HepG2 (cell line): ENCODE results near the gene CIROP. TPM values are rescaled to one million over a fixed set of nuclear protein-coding genes. Genes with fewer than 3 reads are reported as not detected.

Experiments
- ATM ChIP-seq: fragments of 450-650 bp; IDR thresholded peaks from 2 replicates; pipeline ENCODE4 v1.7.1; 2017; ENCODE audit warnings: mild to moderate bottlenecking, borderline replicate concordance
- CSRNP2 ChIP-seq: sonication (generic); formaldehyde crosslinking; conservative IDR thresholded peaks from 2 replicates; pipeline ENCODE4 v1.8.0; 2022; ENCODE audit warnings: low read depth, missing genetic modification reagents
- HBP1 ChIP-seq: IDR thresholded peaks from 2 replicates; pipeline ENCODE4 v1.6.1; 2016; ENCODE audit warnings: low read depth, control low read depth
- HOXA9 ChIP-seq: sonication (generic); formaldehyde crosslinking; IDR thresholded peaks from 2 replicates; pipeline ENCODE4 v1.8.1; 2022; ENCODE audit warnings: missing genetic modification reagents, mild to moderate bottlenecking, moderate library complexity, borderline replicate concordance
- IKZF1 ChIP-seq: fragments of 450-650 bp; IDR thresholded peaks from 2 replicates; pipeline ENCODE4 v1.7.1; 2016
- IRF2 ChIP-seq: IDR thresholded peaks from 2 replicates; pipeline ENCODE4 v1.6.1; 2018; ENCODE audit warnings: missing genetic modification reagents, missing compliant biosample characterization
- MAZ ChIP-seq, 2 experiments: sonication (generic) in 1 of 2; formaldehyde crosslinking in 1 of 2; IDR thresholded peaks; 2 replicates each; pipeline versions ENCODE4 v1.5.0 to v1.6.1; 2012 to 2020; ENCODE audit warnings: low read depth in 2 of 2, mild to moderate bottlenecking in 2 of 2, borderline replicate concordance in 1 of 2, improper control_type of control experiment in 1 of 2, low read length in 1 of 2, missing genetic modification reagents in 1 of 2, moderate library complexity in 1 of 2
- MYC ChIP-seq: sonication (generic); formaldehyde crosslinking; IDR thresholded peaks from 2 replicates; pipeline ENCODE4 v1.9.0; 2021; ENCODE audit warnings: missing genetic modification reagents, borderline replicate concordance
- NRL ChIP-seq: sonication (generic); formaldehyde crosslinking; IDR thresholded peaks from 2 replicates; pipeline ENCODE4 v1.5.0; 2020; ENCODE audit warnings: missing genetic modification reagents, mild to moderate bottlenecking, moderate library complexity, borderline replicate concordance
- PHF8 ChIP-seq: sonication (generic); formaldehyde crosslinking; IDR thresholded peaks from 2 replicates; pipeline ENCODE4 v1.5.0; 2020; ENCODE audit warnings: missing genetic modification reagents
- SNAI1 ChIP-seq: sonication (generic); formaldehyde crosslinking; IDR thresholded peaks from 2 replicates; pipeline ENCODE4 v1.5.0; 2020; ENCODE audit warnings: mild to moderate bottlenecking, missing genetic modification reagents, borderline replicate concordance
- TFDP1 ChIP-seq: IDR thresholded peaks from 2 replicates; pipeline ENCODE4 v1.6.1; 2016; ENCODE audit warnings: missing compliant biosample characterization, missing genetic modification reagents, borderline replicate concordance
- UBTF ChIP-seq: sonication (generic); formaldehyde crosslinking; IDR thresholded peaks from 2 replicates; pipeline ENCODE4 v1.4.0; 2020; ENCODE audit warnings: mild to moderate bottlenecking, missing genetic modification reagents
- ZNF101 ChIP-seq: sonication (generic); formaldehyde crosslinking; IDR thresholded peaks from 2 replicates; pipeline ENCODE4 v1.4.0; 2020; ENCODE audit warnings: mild to moderate bottlenecking, low read depth, missing genetic modification reagents, borderline replicate concordance
- ZNF33A ChIP-seq: sonication (generic); formaldehyde crosslinking; IDR thresholded peaks from 2 replicates; pipeline ENCODE4 v1.5.1; 2020; ENCODE audit warnings: missing genetic modification reagents, mild to moderate bottlenecking, moderate library complexity, borderline replicate concordance
- ZNF343 ChIP-seq: sonication (generic); formaldehyde crosslinking; IDR thresholded peaks from 2 replicates; pipeline ENCODE4 v1.4.0; 2020; ENCODE audit warnings: mild to moderate bottlenecking, missing genetic modification reagents
- ZNF562 ChIP-seq: sonication (generic); formaldehyde crosslinking; IDR thresholded peaks from 2 replicates; pipeline ENCODE4 v1.8.0; 2022; ENCODE audit warnings: missing genetic modification reagents, borderline replicate concordance
- ZNF572 ChIP-seq: sonication (generic); formaldehyde crosslinking; IDR thresholded peaks from 2 replicates; pipeline ENCODE4 v1.5.1; 2020; ENCODE audit warnings: mild to moderate bottlenecking, missing genetic modification reagents
- ZNF691 ChIP-seq: sonication (generic); formaldehyde crosslinking; IDR thresholded peaks from 2 replicates; pipeline ENCODE4 v1.4.0; 2020; ENCODE audit warnings: missing genetic modification reagents, low read depth, mild to moderate bottlenecking, borderline replicate concordance
- ZNF75D ChIP-seq: sonication (generic); formaldehyde crosslinking; IDR thresholded peaks from 2 replicates; pipeline ENCODE4 v1.8.1; 2023; ENCODE audit warnings: missing genetic modification reagents, mild to moderate bottlenecking, borderline replicate concordance
- polyA plus RNA-seq, 8 experiments: library from polyadenylated mRNA; depleted of rRNA in 3 of 8; stranded (reverse) in 7 of 8; unstranded in 1 of 8; fragments of >200 nt; fragmentation: Illumina TruSeq in 4 of 8; extraction: Trizol in 4 of 8; gene quantifications; 2 replicates each; pipeline versions ENCODE4 v1.2.1 to v1.2.3, GENCODE V29; 2011 to 2016; ENCODE audit warnings: low read depth in 4 of 8, missing spikeins in 1 of 8, mixed read lengths in 1 of 8; ENCODE audit not compliant: insufficient read depth in 1 of 8
- total RNA-seq, 5 experiments: library from RNA; depleted of rRNA; stranded (reverse); fragments of >200 nt; fragmentation: Illumina TruSeq; extraction: Trizol; gene quantifications; 2 replicates each; pipeline ENCODE4 v1.2.3, GENCODE V29; 2016; ENCODE audit warnings: low read depth in 1 of 5

Gene CIROP
- total and polyA plus RNA-seq, 2 of the 13 experiments (the other 11 are each of a cell fraction or from before 2014, with no cell fraction given), result 0.07 TPM; not detected in 1

- no peak; the same call in 1 of the 2 replicates for TF ChIP-seq ZNF691 (CRISPR knock-in tag)
- no peak for TF ChIP-seq UBTF
- TF ChIP-seq ZNF33A, result 0 out of 2 replicates have a peak, but pooled peaks have one; percentile 11
- TF ChIP-seq MYC, result peak; percentile 18; the same call in 1 of the 2 replicates
- TF ChIP-seq ZNF101 (CRISPR knock-in tag), result no peak
- TF ChIP-seq ZNF572, result peak; percentile 82; the same call in 1 of the 2 replicates
- peak; percentile 53 for TF ChIP-seq MAZ (IDR thresholded peaks at IDR 0.05; ENCODE audit: borderline replicate concordance, low read depth, low read length)
- no peak for TF ChIP-seq MAZ (CRISPR knock-in tag; IDR thresholded peaks at IDR 0.05; ENCODE audit: low read depth)
- TF ChIP-seq CSRNP2 (CRISPR knock-in tag), result no peak
- TF ChIP-seq PHF8 (CRISPR knock-in tag), result peak; percentile 89
- no peak; the same call in 1 of the 2 replicates for TF ChIP-seq TFDP1 (CRISPR knock-in tag)
- TF ChIP-seq ATM, result no peak
- no peak for TF ChIP-seq HOXA9 (CRISPR knock-in tag)
- peak; percentile 70; the same call in 1 of the 2 replicates for TF ChIP-seq ZNF343 (CRISPR knock-in tag)
- TF ChIP-seq SNAI1 (CRISPR knock-in tag), result no peak
- no peak for TF ChIP-seq ZNF562 (CRISPR knock-in tag)
- TF ChIP-seq ZNF75D (CRISPR knock-in tag), result 0 out of 2 replicates have a peak, but pooled peaks have one; percentile 40
- no peak; the same call in 1 of the 2 replicates for TF ChIP-seq NRL (CRISPR knock-in tag)
- TF ChIP-seq HBP1 (CRISPR knock-in tag), result peak; percentile 61; the same call in 1 of the 2 replicates
- no peak; the same call in none of the 2 replicates for TF ChIP-seq IRF2
- TF ChIP-seq IKZF1, result no peak
Measured at GRCh38 chr14:23095196-23096108, 9.3 kb downstream of the CIROP start, which contains the start of gene C14orf119 (continued).
